Measurements from ENCODE around the gene TPRG1L.

Gene TPRG1L

GRCh38 chr1:3593745-3594144 lies 31.1 kb upstream of the TPRG1L start:
- DNase-seq: no peak

GRCh38 chr1:3594706-3595377 lies 30.0 kb upstream of the TPRG1L start:
- DNase-seq: peak in 14 of 56 donors; percentile 13 to 65 (median 29)

GRCh38 chr1:3595949-3596348 lies 28.9 kb upstream of the TPRG1L start:
- no peak for DNase-seq

GRCh38 chr1:3596663-3597598 lies 27.9 kb upstream of the TPRG1L start:
- DNase-seq: no peak

GRCh38 chr1:3597599-3597964 lies 27.2 kb upstream of the TPRG1L start:
- DNase-seq: no peak

- DNase-seq: peak in 2 of 56 donors; percentile 20 to 23
Observed at GRCh38 chr1:3598051-3598491, 26.7 kb upstream of the TPRG1L start.

- no peak for DNase-seq
Observed at GRCh38 chr1:3598522-3599285, 26.1 kb upstream of the TPRG1L start.

- peak in 2 of 56 donors; percentile 19 to 35 for DNase-seq
Observed at GRCh38 chr1:3599286-3599811, 25.5 kb upstream of the TPRG1L start.

GRCh38 chr1:3599816-3600215 lies 25.0 kb upstream of the TPRG1L start:
- no peak for DNase-seq

- no peak for DNase-seq
Observed at GRCh38 chr1:3600354-3600753, 24.5 kb upstream of the TPRG1L start.

GRCh38 chr1:3601743-3602142 lies 23.1 kb upstream of the TPRG1L start:
- DNase-seq: no peak

- DNase-seq: no peak
Observed at GRCh38 chr1:3602375-3602774, 22.4 kb upstream of the TPRG1L start.

GRCh38 chr1:3603156-3603555 lies 21.7 kb upstream of the TPRG1L start:
- DNase-seq: no peak

- no peak for DNase-seq
Observed at GRCh38 chr1:3603571-3604467, 21.0 kb upstream of the TPRG1L start.

GRCh38 chr1:3604468-3604974 lies 20.3 kb upstream of the TPRG1L start:
- no peak for DNase-seq

- no peak for DNase-seq
Observed at GRCh38 chr1:3604997-3605823, 19.6 kb upstream of the TPRG1L start.

- DNase-seq: no peak
Observed at GRCh38 chr1:3606779-3607702, 17.8 kb upstream of the TPRG1L start.

- peak in 1 of 56 donors; percentile 20 for DNase-seq
Observed at GRCh38 chr1:3607703-3608065, 17.1 kb upstream of the TPRG1L start.

Measured in amygdala (tissue), 56 donors.